OCI-LY1 (cell line): ENCODE results near the gene PKN2.

Experiments used
- H2AFZ ChIP-seq: fragments of 200-600 bp; sonication (generic), shearing (Covaris generic); 2 replicates; pipeline ENCODE4 v1.6.0; 2014; ENCODE audit warnings: antibody characterized with exemption, mild to moderate bottlenecking, low read length
- H3F3A ChIP-seq: fragments of 200-600 bp; sonication (generic), shearing (Covaris generic); 2 replicates; pipeline ENCODE4 v1.6.0; 2014; ENCODE audit warnings: mild to moderate bottlenecking, antibody characterized with exemption, low read length, moderate library complexity; ENCODE audit not compliant: insufficient read depth
- H3K27ac ChIP-seq: fragments of 200-600 bp; sonication (generic); 2 replicates; pipeline ENCODE4 v1.5.1; 2014; ENCODE audit warnings: low read length, mixed run types, mild to moderate bottlenecking, low read depth; ENCODE audit not compliant: poor library complexity, severe bottlenecking
- H3K27me3 ChIP-seq: fragments of 200-600 bp; sonication (generic); 2 replicates; pipeline ENCODE4 v1.6.0; 2014; ENCODE audit warnings: antibody characterized with exemption, mild to moderate bottlenecking, low read length, moderate library complexity; ENCODE audit not compliant: insufficient read depth
- H3K36me3 ChIP-seq: fragments of 200-600 bp; sonication (generic); 2 replicates; pipeline ENCODE4 v1.6.1; 2014; ENCODE audit warnings: mild to moderate bottlenecking, antibody characterized with exemption, low read length, moderate library complexity, mixed read lengths; ENCODE audit not compliant: insufficient read depth
- H3K4me1 ChIP-seq: fragments of 200-600 bp; sonication (generic); 2 replicates; pipeline ENCODE4 v1.5.1; 2014; ENCODE audit warnings: mild to moderate bottlenecking, low read length, moderate library complexity; ENCODE audit not compliant: insufficient read depth, severe bottlenecking
- H3K4me2 ChIP-seq: fragments of 200-600 bp; sonication (generic), shearing (Covaris generic); 2 replicates; pipeline ENCODE4 v1.6.1; 2014; ENCODE audit warnings: low read length
- H3K4me3 ChIP-seq: fragments of 200-600 bp; sonication (generic); 2 replicates; pipeline ENCODE4 v1.5.1; 2014; ENCODE audit warnings: low read length, low read depth, mild to moderate bottlenecking, mixed read lengths; ENCODE audit not compliant: poor library complexity, severe bottlenecking
- H3K79me2 ChIP-seq: fragments of 200-600 bp; shearing (Covaris generic); 2 replicates; pipeline ENCODE4 v1.6.1; 2016; ENCODE audit warnings: mixed run types, low read length, mixed read lengths; ENCODE audit not compliant: insufficient read depth
- H3K9ac ChIP-seq: fragments of 200-600 bp; sonication (generic), shearing (Covaris generic); 2 replicates; pipeline ENCODE4 v1.6.1; 2014; ENCODE audit warnings: mild to moderate bottlenecking, low read length, mixed read lengths
- H3K9me2 ChIP-seq: fragments of 200-600 bp; sonication (generic), shearing (Covaris generic); 2 replicates; pipeline ENCODE4 v1.6.1; 2014; ENCODE audit warnings: low read depth, mild to moderate bottlenecking, low read length, mixed read lengths
- H3K9me3 ChIP-seq: fragments of 200-600 bp; shearing (Covaris generic); 2 replicates; pipeline ENCODE4 v1.6.1; 2014; ENCODE audit warnings: low read length, mixed read lengths
- H4K20me1 ChIP-seq: fragments of 200-600 bp; sonication (generic), shearing (Covaris generic); 2 replicates; pipeline ENCODE4 v1.6.0; 2016; ENCODE audit warnings: mild to moderate bottlenecking, low read length; ENCODE audit not compliant: insufficient read depth
- CTCF ChIP-seq: fragments of 200-600 bp; sonication (generic), shearing (Covaris generic); IDR thresholded peaks from 2 replicates; pipeline ENCODE4 v1.5.1; 2017; ENCODE audit warnings: mild to moderate bottlenecking, antibody characterized with exemption, low read length, moderate library complexity, mixed read lengths
- EZH2 ChIP-seq: fragments of 200-600 bp; sonication (generic), shearing (Covaris generic); IDR thresholded peaks from 2 replicates; pipeline ENCODE4 v1.8.0; 2017; ENCODE audit warnings: borderline replicate concordance, mixed run types, mild to moderate bottlenecking, antibody characterized with exemption, low read length, moderate library complexity, mixed read lengths

PKN2 gene

GRCh38 chr1:88802404-88802803, 118.3 kb downstream of the PKN2 start:
- Histone ChIP-seq H2AFZ (no peak overlapping the region), H3K4me2 (no peak overlapping the region), H4K20me1 (no peaks in the 10 kb centered on the region), H3F3A (no peaks in the 10 kb centered on the region), H3K9me2 (no peaks in the 10 kb centered on the region), H3K36me3 (peaks cover 69% of the 10 kb centered on the region), H3K4me1 (no peaks in the 10 kb centered on the region), H3K79me2 (no peaks in the 10 kb centered on the region), H3K4me3 (no peak overlapping the region), H3K27ac (peak overlapping the region; percentile 48), H3K9ac (no peak overlapping the region), H3K9me3 (0 out of 2 replicates have a peak, but pooled peaks cover 4% of the 10 kb centered on the region), H3K27me3 (no peaks in the 10 kb centered on the region)
- TF ChIP-seq EZH2, result no peak
- TF ChIP-seq CTCF, result no peak

- Histone ChIP-seq H3K9me3 (0 out of 2 replicates have a peak, but pooled peaks cover 4% of the 10 kb centered on the region), H3K36me3 (peaks cover 67% of the 10 kb centered on the region), H3K79me2 (no peaks in the 10 kb centered on the region), H3K27ac (peak overlapping the region; percentile 48), H3K4me1 (no peaks in the 10 kb centered on the region), H3K4me3 (no peak overlapping the region), H3K27me3 (no peaks in the 10 kb centered on the region), H4K20me1 (no peaks in the 10 kb centered on the region), H3K9me2 (no peaks in the 10 kb centered on the region), H3F3A (no peaks in the 10 kb centered on the region), H3K9ac (no peak overlapping the region), H2AFZ (no peak overlapping the region), H3K4me2 (no peak overlapping the region)
- TF ChIP-seq CTCF, result no peak
- no peak for TF ChIP-seq EZH2
Observed at GRCh38 chr1:88802950-88803349, 118.9 kb downstream of the PKN2 start.

GRCh38 chr1:88803444-88803843, 119.4 kb downstream of the PKN2 start:
- H4K20me1 ChIP-seq, result no peaks in the 10 kb centered on the region
- H3K4me2 ChIP-seq, result no peak overlapping the region
- H3K9me3 ChIP-seq, result 0 out of 2 replicates have a peak, but pooled peaks cover 4% of the 10 kb centered on the region
- TF ChIP-seq CTCF (no peak), EZH2 (no peak)
- H3K9me2 ChIP-seq, result no peaks in the 10 kb centered on the region
- H3K9ac ChIP-seq, result no peak overlapping the region
- H3K79me2 ChIP-seq, result no peaks in the 10 kb centered on the region
- peaks cover 67% of the 10 kb centered on the region for H3K36me3 ChIP-seq
- no peaks in the 10 kb centered on the region for H3F3A ChIP-seq
- H3K27me3 ChIP-seq, result no peaks in the 10 kb centered on the region
- H2AFZ ChIP-seq, result no peak overlapping the region
- H3K4me1 ChIP-seq, result no peaks in the 10 kb centered on the region
- H3K27ac ChIP-seq, result no peak overlapping the region
- H3K4me3 ChIP-seq, result no peak overlapping the region
